C1 segment of cervical spinal cord (tissue), 14 donors: ENCODE data around the gene RNU7-1.
A peak's percentile ranks its signal among the peaks of the same experiment; 100 is the strongest.

Experiments
- DNase-seq, 14 donors: peaks; one replicate each; lab custom pipeline; 2025; lab: John Stamatoyannopoulos, UW

RNU7-1 gene

DNA sequence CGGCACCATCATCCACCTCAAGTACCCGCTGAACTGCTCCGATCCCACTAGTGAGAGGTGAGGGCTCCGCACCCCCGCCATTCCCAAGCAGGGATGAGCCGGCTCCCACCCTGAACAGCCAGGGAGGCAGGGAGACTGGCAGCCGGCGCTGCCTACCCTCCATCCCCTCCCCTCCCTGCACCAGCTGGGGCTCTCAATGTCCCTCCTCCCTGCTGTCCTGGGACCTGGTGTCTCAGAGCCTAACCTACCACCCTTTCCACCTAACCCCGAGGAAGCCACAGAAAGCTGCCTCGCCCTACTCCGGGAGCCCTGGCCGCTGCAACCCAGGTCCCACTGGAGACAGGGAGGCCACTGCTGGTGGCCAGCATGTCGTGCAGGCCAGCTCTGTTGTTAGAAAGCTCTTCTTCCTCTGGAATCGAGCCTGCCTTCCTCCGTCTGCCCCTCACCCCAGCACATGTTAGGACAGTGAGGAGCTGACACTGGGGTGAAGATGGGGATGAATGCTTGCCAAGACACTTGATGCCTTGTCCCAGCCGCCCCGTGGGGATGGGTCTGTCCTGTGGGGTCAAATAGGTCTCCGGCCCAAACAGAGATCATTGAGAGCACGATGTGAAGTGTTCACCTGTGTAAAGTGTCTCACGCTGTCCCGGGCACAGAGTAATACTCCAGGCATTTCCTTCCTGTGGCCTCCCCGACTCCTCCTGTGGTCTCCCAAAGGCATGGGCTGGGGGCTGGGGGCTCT is 8.7 kb downstream of the RNU7-1 start:
- DNase-seq: no peak

DNA sequence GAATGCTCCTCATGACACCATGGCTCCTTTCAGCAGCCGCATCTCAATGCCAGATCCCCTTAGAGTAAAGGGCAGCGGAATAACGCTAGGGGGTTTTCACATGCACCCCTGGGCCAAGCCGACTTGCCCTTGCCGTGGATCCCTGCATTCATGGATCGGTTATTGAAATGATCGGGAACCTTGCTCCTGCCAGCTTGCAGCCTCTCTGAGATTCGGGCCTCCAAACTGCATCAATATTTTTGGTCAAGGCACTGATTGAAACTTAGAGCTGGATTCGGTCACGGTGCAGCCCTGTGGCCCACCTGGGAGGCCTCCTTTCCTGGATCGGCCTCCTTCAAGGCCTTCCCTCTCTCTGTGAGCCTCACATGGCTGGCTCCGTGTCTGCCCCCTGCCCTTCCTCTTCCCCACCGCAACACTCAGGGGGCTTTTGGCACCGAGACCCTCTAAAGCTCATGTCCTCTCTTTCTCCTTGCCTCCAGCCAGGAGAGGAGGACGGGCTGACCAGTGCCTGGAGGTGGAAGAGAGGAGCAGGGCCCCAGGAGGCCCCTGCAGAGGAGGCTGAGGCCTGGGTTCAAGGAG is 9.3 kb downstream of the RNU7-1 start:
- no peak for DNase-seq

DNA sequence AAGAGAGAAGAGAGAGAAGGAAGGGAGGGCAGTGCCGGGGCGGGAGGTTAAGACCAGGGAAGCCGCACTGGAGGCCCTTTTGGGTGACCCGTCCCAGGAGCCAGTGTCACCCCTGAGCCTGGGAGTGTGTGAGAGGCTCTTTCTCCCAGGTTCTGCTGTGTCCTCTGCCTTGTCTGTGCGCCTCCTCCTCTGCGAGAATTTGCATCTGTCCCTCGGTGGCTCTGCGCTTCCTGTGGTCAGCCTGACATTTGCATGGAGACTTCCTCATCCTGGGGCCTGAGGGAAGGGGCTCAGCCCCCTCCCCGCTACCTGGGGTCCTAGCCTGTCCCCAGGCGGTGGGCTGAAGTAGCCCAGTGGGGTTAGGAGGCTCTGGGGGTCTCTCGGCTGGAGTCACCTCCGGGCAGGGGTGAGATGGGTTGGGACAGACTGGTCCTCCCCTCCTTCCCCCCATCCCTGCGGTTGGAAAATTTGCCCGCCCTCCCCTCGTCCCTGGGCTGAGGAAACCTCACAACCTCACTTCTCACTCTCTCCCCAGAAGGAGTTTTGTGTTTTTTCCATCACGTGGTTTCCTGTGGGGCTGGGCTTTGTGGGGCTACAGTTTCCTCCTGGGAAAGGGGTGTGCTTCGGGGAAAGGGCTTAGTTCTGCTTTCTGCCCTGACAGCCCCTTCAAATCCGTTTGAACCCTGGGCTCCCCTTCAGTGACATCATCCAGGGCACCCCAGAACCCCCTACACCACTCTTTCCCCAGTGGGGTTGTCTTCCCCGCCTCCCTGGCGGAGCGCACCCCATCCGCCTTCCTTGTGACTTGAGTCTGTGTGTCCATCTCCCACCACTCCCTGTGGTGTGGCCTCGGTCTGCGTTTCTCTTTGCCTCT is 10.1 kb downstream of the RNU7-1 start:
- peak in 9 of 14 donors; percentile 31 to 75 (median 62) for DNase-seq

DNA sequence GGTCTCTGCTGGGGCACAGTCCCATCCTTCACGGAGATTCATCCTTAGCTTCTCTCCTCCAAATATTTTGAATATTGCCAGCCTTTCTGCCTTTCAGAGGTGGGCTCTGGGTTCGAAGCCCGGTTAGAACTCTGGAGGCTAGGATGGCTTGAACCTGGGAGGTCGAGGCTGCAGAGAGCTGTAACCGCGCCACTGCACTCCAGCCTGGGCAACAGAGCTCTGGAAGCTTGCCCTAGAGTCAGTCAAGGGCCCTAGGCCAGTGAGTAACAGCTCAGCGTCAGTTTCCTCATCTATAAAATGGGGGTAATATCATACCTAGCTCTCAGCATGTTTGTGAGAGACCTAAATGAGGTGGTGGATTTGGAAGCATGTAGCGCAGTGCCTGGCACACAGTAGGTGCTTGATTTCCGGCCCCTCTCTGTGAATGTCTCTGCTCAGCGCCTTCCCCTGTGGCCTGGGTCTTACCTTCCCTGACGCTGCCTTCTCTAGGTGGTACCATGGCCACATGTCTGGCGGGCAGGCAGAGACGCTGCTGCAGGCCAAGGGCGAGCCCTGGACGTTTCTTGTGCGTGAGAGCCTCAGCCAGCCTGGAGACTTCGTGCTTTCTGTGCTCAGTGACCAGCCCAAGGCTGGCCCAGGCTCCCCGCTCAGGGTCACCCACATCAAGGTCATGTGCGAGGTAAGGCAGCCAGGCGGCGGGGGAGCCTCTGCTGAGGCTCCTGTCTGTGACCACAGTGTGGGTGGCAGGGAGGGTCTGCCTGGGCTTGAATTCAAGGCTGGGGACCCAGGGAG is 10.9 kb downstream of the RNU7-1 start:
- DNase-seq: no peak

GRCh38 chr12:6955108-6956020 is 11.7 kb downstream of the RNU7-1 start:
- no peak for DNase-seq

GRCh38 chr12:6956021-6956727 is 12.6 kb downstream of the RNU7-1 start:
- no peak for DNase-seq

GRCh38 chr12:6957151-6957701 is 13.6 kb downstream of the RNU7-1 start:
- DNase-seq: no peak

GRCh38 chr12:6957741-6958608 is 14.4 kb downstream of the RNU7-1 start:
- DNase-seq: no peak

DNA sequence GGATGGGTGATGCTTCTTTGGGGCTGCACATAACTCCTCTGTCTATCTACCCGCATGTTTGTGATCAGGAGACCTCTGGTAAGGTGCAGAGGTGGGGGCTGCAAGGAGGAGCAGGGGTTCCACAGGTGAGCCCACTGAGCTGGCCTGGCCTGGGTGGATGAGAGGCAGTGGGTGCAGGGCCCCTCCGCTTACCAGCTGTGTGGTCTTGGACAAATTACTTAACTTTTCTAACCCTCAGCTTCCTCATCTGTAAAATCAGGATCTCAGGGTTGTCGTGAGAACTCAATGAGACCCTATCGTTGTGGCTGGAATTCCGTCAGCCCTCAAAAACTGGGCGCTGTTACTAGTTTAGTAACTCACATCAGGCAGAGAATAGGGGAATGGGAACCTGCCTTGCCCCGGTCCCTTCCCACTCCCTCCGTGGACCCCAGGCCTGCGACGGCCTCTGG is 15.0 kb downstream of the RNU7-1 start:
- no peak for DNase-seq

GRCh38 chr12:6959058-6959804 is 15.6 kb downstream of the RNU7-1 start:
- DNase-seq: peak in 4 of 14 donors; percentile 41 to 59 (median 44)

DNA sequence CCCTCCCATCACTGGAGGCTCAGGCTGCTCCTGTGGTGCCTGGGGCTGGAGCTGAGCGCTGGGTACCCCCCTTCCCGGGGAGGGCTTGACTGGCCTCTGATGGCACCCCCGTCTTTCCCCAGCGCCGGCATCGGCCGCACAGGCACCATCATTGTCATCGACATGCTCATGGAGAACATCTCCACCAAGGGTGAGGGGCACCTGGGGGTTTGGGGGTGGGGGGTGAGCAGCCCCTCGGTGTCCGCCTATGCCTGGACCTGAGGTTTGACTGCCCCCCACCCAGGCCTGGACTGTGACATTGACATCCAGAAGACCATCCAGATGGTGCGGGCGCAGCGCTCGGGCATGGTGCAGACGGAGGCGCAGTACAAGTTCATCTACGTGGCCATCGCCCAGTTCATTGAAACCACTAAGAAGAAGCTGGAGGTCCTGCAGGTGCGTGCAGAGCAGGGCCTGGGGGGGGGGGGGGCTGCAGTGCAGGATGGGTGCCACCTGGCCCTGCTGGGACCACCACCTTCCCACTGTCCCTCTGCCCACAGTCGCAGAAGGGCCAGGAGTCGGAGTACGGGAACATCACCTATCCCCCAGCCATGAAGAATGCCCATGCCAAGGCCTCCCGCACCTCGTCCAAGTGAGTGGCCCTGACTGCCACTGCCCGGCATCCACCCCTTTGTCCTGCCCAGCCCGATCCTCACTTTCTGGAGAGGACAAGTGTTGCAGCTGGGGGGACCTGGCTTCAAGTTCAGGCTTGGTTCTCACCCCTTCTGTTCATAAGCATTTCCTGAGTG is 16.4 kb downstream of the RNU7-1 start:
- no peak for DNase-seq

- no peak for DNase-seq
Observed at GRCh38 chr12:6960593-6961277, 17.1 kb downstream of the RNU7-1 start.

DNA sequence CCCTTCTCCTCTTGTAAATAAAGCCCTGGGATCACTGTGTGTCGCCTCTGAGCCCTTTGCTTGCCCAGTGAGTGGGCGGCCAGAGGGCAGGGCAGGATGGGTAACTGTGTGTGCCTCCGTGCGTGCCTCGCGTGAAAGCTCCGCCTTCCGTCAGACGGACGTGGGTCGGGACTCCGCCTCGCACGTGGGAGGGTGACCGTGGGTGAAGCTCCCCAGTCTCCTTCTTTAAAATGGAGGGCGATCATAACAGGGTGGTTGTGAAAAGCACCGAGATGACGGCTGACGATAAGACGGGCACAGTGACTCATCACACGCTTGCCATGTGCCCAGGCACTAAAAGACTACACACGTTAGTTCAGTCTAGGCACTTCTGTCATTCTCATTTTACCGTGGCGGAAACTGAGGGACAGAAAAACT is 17.7 kb downstream of the RNU7-1 start:
- no peak for DNase-seq

- DNase-seq: peak in 4 of 14 donors; percentile 12 to 58 (median 18)
Observed at GRCh38 chr12:6961695-6962284, 18.2 kb downstream of the RNU7-1 start.

- no peak for DNase-seq
Observed at GRCh38 chr12:6962285-6963015, 18.8 kb downstream of the RNU7-1 start.
